Measurements from ENCODE around the gene TMC7. TPM values are rescaled to one million over a fixed set of nuclear protein-coding genes. Genes with fewer than 3 reads are reported as not detected.

TMC7 gene
- total and polyA plus RNA-seq, 2 of the 13 experiments (the other 11 are each of a cell fraction or from before 2014, with no cell fraction given) = 1.2 to 5.1 TPM

DNA sequence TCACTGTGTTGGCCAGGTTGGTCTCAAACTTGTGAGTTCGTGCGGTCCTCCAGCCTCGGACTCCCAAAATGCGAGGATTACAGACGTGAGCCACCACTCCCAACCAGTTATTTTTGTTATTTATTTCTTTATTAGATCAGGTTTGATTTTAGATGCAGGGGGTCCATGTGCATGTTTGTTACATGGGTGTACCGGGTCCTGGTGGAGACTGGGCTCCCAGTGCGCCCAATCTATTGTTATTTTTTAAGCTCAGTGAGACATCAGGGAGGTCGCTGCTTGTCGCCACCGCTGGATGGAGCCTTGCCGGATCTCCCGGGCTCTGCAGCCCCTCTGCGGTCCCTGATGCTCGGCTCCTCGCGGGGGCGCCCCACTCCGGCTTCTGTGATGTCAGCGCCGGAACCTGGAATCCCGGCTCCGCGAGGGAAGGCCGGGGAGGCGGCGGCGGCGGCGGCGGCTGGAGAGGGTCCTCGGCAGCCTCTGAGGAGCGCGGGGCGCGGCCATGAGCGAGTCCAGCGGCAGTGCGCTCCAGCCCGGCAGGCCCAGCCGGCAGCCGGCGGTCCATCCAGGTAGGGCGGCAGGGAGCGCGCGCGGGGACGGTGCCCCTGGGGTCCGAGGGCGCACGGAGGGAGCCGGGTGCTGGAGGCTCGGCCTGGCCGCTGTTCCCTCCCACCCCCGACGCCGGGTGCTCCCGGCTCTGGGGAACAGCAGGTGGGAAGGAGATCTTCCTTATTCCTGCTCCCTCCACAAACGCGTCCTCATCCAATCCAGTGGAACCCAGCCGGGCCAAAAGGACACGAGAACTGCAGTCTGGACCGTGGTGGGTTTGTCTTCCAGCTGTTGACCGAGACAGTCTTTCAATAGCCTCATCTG lies at the start of gene TMC7 (continued):
- TF ChIP-seq, protein P1, sequence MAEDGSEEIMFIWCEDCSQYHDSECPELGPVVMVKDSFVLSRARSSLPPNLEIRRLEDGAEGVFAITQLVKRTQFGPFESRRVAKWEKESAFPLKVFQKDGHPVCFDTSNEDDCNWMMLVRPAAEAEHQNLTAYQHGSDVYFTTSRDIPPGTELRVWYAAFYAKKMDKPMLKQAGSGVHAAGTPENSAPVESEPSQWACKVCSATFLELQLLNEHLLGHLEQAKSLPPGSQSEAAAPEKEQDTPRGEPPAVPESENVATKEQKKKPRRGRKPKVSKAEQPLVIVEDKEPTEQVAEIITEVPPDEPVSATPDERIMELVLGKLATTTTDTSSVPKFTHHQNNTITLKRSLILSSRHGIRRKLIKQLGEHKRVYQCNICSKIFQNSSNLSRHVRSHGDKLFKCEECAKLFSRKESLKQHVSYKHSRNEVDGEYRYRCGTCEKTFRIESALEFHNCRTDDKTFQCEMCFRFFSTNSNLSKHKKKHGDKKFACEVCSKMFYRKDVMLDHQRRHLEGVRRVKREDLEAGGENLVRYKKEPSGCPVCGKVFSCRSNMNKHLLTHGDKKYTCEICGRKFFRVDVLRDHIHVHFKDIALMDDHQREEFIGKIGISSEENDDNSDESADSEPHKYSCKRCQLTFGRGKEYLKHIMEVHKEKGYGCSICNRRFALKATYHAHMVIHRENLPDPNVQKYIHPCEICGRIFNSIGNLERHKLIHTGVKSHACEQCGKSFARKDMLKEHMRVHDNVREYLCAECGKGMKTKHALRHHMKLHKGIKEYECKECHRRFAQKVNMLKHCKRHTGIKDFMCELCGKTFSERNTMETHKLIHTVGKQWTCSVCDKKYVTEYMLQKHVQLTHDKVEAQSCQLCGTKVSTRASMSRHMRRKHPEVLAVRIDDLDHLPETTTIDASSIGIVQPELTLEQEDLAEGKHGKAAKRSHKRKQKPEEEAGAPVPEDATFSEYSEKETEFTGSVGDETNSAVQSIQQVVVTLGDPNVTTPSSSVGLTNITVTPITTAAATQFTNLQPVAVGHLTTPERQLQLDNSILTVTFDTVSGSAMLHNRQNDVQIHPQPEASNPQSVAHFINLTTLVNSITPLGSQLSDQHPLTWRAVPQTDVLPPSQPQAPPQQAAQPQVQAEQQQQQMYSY (CRISPR knock-in tag; IDR thresholded peaks at IDR 0.05) = peak; percentile 79; the same call in 1 of the 2 replicates
- TF ChIP-seq NFIC (IDR thresholded peaks at IDR 0.05; ENCODE audit: low read length) (no peak), ZNF557 (CRISPR knock-in tag; IDR thresholded peaks at IDR 0.05) (peak; percentile 33; the same call in 1 of the 2 replicates), CREM (IDR thresholded peaks at IDR 0.05) (no peak), CREM (CRISPR knock-in tag; IDR thresholded peaks at IDR 0.05) (no peak), PRMT3 (CRISPR knock-in tag; IDR thresholded peaks at IDR 0.05; ENCODE audit: borderline replicate concordance, low read depth) (no peak), U2AF2 (IDR thresholded peaks at IDR 0.05; ENCODE audit: low read depth, low read length) (no peak), ZNF562 (CRISPR knock-in tag; IDR thresholded peaks at IDR 0.05; ENCODE audit: borderline replicate concordance) (no peak), ZNF629 (CRISPR knock-in tag; conservative IDR thresholded peaks at IDR 0.05) (peak; percentile 97), AGO1 (IDR thresholded peaks at IDR 0.05; ENCODE audit: low read depth, low read length, poor library complexity, severe bottlenecking) (peak; percentile 85), ZNF563 (CRISPR knock-in tag; IDR thresholded peaks at IDR 0.05) (peak; percentile 97), HNRNPLL (IDR thresholded peaks at IDR 0.05; ENCODE audit: low read depth, low read length, poor library complexity, severe bottlenecking) (peak; percentile 80), CAMTA2 (CRISPR knock-in tag; IDR thresholded peaks at IDR 0.05; ENCODE audit: borderline replicate concordance) (peak; percentile 74; the same call in 1 of the 2 replicates), YY1 (IDR thresholded peaks at IDR 0.05; ENCODE audit: insufficient read depth, insufficient replicate concordance, low read depth, low read length) (peak; percentile 81)
- TF ChIP-seq, protein P2, sequence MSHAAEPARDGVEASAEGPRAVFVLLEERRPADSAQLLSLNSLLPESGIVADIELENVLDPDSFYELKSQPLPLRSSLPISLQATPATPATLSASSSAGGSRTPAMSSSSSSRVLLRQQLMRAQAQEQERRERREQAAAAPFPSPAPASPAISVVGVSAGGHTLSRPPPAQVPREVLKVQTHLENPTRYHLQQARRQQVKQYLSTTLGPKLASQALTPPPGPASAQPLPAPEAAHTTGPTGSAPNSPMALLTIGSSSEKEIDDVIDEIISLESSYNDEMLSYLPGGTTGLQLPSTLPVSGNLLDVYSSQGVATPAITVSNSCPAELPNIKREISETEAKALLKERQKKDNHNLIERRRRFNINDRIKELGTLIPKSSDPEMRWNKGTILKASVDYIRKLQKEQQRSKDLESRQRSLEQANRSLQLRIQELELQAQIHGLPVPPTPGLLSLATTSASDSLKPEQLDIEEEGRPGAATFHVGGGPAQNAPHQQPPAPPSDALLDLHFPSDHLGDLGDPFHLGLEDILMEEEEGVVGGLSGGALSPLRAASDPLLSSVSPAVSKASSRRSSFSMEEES (CRISPR knock-in tag; IDR thresholded peaks at IDR 0.05) = peak; percentile 33
- TF ChIP-seq, protein P3, sequence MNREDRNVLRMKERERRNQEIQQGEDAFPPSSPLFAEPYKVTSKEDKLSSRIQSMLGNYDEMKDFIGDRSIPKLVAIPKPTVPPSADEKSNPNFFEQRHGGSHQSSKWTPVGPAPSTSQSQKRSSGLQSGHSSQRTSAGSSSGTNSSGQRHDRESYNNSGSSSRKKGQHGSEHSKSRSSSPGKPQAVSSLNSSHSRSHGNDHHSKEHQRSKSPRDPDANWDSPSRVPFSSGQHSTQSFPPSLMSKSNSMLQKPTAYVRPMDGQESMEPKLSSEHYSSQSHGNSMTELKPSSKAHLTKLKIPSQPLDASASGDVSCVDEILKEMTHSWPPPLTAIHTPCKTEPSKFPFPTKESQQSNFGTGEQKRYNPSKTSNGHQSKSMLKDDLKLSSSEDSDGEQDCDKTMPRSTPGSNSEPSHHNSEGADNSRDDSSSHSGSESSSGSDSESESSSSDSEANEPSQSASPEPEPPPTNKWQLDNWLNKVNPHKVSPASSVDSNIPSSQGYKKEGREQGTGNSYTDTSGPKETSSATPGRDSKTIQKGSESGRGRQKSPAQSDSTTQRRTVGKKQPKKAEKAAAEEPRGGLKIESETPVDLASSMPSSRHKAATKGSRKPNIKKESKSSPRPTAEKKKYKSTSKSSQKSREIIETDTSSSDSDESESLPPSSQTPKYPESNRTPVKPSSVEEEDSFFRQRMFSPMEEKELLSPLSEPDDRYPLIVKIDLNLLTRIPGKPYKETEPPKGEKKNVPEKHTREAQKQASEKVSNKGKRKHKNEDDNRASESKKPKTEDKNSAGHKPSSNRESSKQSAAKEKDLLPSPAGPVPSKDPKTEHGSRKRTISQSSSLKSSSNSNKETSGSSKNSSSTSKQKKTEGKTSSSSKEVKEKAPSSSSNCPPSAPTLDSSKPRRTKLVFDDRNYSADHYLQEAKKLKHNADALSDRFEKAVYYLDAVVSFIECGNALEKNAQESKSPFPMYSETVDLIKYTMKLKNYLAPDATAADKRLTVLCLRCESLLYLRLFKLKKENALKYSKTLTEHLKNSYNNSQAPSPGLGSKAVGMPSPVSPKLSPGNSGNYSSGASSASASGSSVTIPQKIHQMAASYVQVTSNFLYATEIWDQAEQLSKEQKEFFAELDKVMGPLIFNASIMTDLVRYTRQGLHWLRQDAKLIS (CRISPR knock-in tag; IDR thresholded peaks at IDR 0.05) = peak; percentile 69; the same call in 1 of the 2 replicates
